ENCODE results near the gene SYT2.
"Not testable (repeated sequence)": the region's sequence is repeated elsewhere in the genome, so short reads cannot be mapped to it uniquely, and the experiment has no call there.

SYT2 gene

GRCh38 chr1:202565890-202566602, 144.2 kb downstream of the SYT2 start:
- TF ChIP-seq CTCF (IDR thresholded peaks at IDR 0.05; ENCODE audit: extremely low read depth, missing control alignments) = peak; percentile 6
- peak; percentile 47 for DNase-seq (ENCODE audit: low spot score)

GRCh38 chr1:202564958-202565495, 145.2 kb downstream of the SYT2 start:
- no peak for DNase-seq (ENCODE audit: low spot score)
- no peak for TF ChIP-seq CTCF (IDR thresholded peaks at IDR 0.05; ENCODE audit: extremely low read depth, missing control alignments)

- TF ChIP-seq CTCF (IDR thresholded peaks at IDR 0.05; ENCODE audit: extremely low read depth, missing control alignments) = no peak
- DNase-seq (ENCODE audit: low spot score) = no peak
These were observed 146.4 kb downstream of the SYT2 start for GRCh38 chr1:202563818-202564217.

GRCh38 chr1:202562444-202563060, 147.7 kb downstream of the SYT2 start:
- no peak for TF ChIP-seq CTCF (IDR thresholded peaks at IDR 0.05; ENCODE audit: extremely low read depth, missing control alignments)
- DNase-seq (ENCODE audit: low spot score) = no peak

- TF ChIP-seq CTCF (IDR thresholded peaks at IDR 0.05; ENCODE audit: extremely low read depth, missing control alignments) = no peak
- DNase-seq (ENCODE audit: low spot score) = no peak
These were observed 148.4 kb downstream of the SYT2 start for GRCh38 chr1:202561726-202562443.

- DNase-seq (ENCODE audit: low spot score) = no peak
- no peak for TF ChIP-seq CTCF (IDR thresholded peaks at IDR 0.05; ENCODE audit: extremely low read depth, missing control alignments)
These were observed 149.0 kb downstream of the SYT2 start for GRCh38 chr1:202561240-202561639.

- not testable (repeated sequence) for DNase-seq (ENCODE audit: low spot score)
These were observed 152.6 kb downstream of the SYT2 start for GRCh38 chr1:202557662-202558061.

- DNase-seq (ENCODE audit: low spot score) = not testable (repeated sequence)
These were observed 154.2 kb downstream of the SYT2 start for GRCh38 chr1:202556037-202556436.

- not testable (repeated sequence) for DNase-seq (ENCODE audit: low spot score)
These were observed 155.6 kb downstream of the SYT2 start for GRCh38 chr1:202554619-202555018.
